Left renal pelvis (tissue), 4 donors: ENCODE results near the gene ARHGAP18. TPM values are rescaled to one million over a fixed set of nuclear protein-coding genes. Genes with fewer than 3 reads are reported as not detected.

ENCODE experiments used
- DNase-seq, 4 donors: peaks; one replicate each; pipeline ENCODE4 v3.0.0-alpha.2; 2013; ENCODE audit warnings: low read depth in 4 of 4, low spot score in 3 of 4
- polyA plus RNA-seq, 4 donors: library from polyadenylated mRNA; unstranded; fragments of 120-200 nt; gene quantifications; one replicate each; pipeline ENCODE4 v1.2.1, GENCODE V29; 2013; ENCODE audit not compliant: insufficient read length in 4 of 4

Gene ARHGAP18
- polyA plus RNA-seq, 4 donors = 18.5 to 42.5 (median 38.3) TPM

- DNase-seq = no peak
Observed at GRCh38 chr6:129672341-129672682, 37.7 kb downstream of the ARHGAP18 start.

- no peak for DNase-seq
Observed at GRCh38 chr6:129671442-129672340, 38.3 kb downstream of the ARHGAP18 start.

GRCh38 chr6:129670634-129671033 is 39.3 kb downstream of the ARHGAP18 start:
- DNase-seq = no peak

- no peak for DNase-seq
Observed at GRCh38 chr6:129667621-129668020, 42.4 kb downstream of the ARHGAP18 start.

GRCh38 chr6:129667034-129667433 is 42.9 kb downstream of the ARHGAP18 start:
- DNase-seq = no peak

- no peak for DNase-seq
Observed at GRCh38 chr6:129665555-129665954, 44.4 kb downstream of the ARHGAP18 start.

GRCh38 chr6:129663531-129663930 is 46.4 kb downstream of the ARHGAP18 start:
- DNase-seq = no peak

- no peak for DNase-seq
Observed at GRCh38 chr6:129662980-129663431, 47.0 kb downstream of the ARHGAP18 start.

GRCh38 chr6:129662406-129662766 is 47.6 kb downstream of the ARHGAP18 start:
- DNase-seq = no peak

- no peak for DNase-seq
Observed at GRCh38 chr6:129661536-129662405, 48.2 kb downstream of the ARHGAP18 start.

- DNase-seq = no peak
Observed at GRCh38 chr6:129660346-129660676, 49.7 kb downstream of the ARHGAP18 start.

GRCh38 chr6:129659590-129660345 is 50.2 kb downstream of the ARHGAP18 start:
- DNase-seq = no peak

- no peak for DNase-seq
Observed at GRCh38 chr6:129659167-129659566, 50.8 kb downstream of the ARHGAP18 start.

- DNase-seq = no peak
Observed at GRCh38 chr6:129657483-129657882, 52.5 kb downstream of the ARHGAP18 start.

GRCh38 chr6:129655334-129655733 is 54.6 kb downstream of the ARHGAP18 start:
- DNase-seq = no peak

- DNase-seq = no peak
Observed at GRCh38 chr6:129653746-129654145, 56.2 kb downstream of the ARHGAP18 start.

GRCh38 chr6:129653229-129653628 is 56.7 kb downstream of the ARHGAP18 start:
- no peak for DNase-seq

- no peak for DNase-seq
Observed at GRCh38 chr6:129651291-129651691, 58.7 kb downstream of the ARHGAP18 start.

GRCh38 chr6:129648819-129649491 is 61.0 kb downstream of the ARHGAP18 start:
- no peak for DNase-seq

- no peak for DNase-seq
Observed at GRCh38 chr6:129647044-129647443, 62.9 kb downstream of the ARHGAP18 start.
